H9 (cell line): ENCODE results near the gene FXN. TPM values are rescaled to one million over a fixed set of nuclear protein-coding genes. Genes with fewer than 3 reads are reported as not detected.

ENCODE experiments used
- DNase-seq: peaks from one replicate; pipeline ENCODE4 v3.0.0-alpha.2; 2017
- H2AFZ ChIP-seq: one replicate; pipeline ENCODE4 v1.6.1; 2013; ENCODE audit warnings: mild to moderate bottlenecking, low read length, control low read depth, moderate library complexity
- H2AK5ac ChIP-seq: 2 replicates; pipeline ENCODE4 v1.6.1; 2013; ENCODE audit warnings: low read length, control low read depth, mixed read lengths; ENCODE audit not compliant: insufficient read length
- H2BK120ac ChIP-seq: one replicate; pipeline ENCODE4 v1.6.1; 2013; ENCODE audit warnings: low read depth, mild to moderate bottlenecking, low read length, control low read depth, inconsistent platforms; ENCODE audit not compliant: poor library complexity, severe bottlenecking
- H2BK12ac ChIP-seq: 2 replicates; pipeline ENCODE4 v1.6.1; 2013; ENCODE audit warnings: low read length, control low read depth, mixed read lengths, low read depth; ENCODE audit not compliant: insufficient read length
- H2BK15ac ChIP-seq: 2 replicates; pipeline ENCODE4 v1.6.1; 2013; ENCODE audit warnings: low read depth, low read length, control low read depth
- H2BK20ac ChIP-seq: one replicate; pipeline ENCODE4 v1.6.1; 2013; ENCODE audit warnings: low read depth, mild to moderate bottlenecking, low read length, control low read depth, inconsistent platforms; ENCODE audit not compliant: poor library complexity, severe bottlenecking
- H2BK5ac ChIP-seq: 2 replicates; pipeline ENCODE4 v1.6.1; 2013; ENCODE audit warnings: low read length, control low read depth, mixed read lengths; ENCODE audit not compliant: insufficient read length
- H3K14ac ChIP-seq: 2 replicates; pipeline ENCODE4 v1.6.1; 2013; ENCODE audit warnings: low read length, control low read depth; ENCODE audit not compliant: insufficient read depth
- H3K18ac ChIP-seq: 2 replicates; pipeline ENCODE4 v1.6.1; 2013; ENCODE audit warnings: low read depth, mild to moderate bottlenecking, mixed read lengths, low read length, control low read depth; ENCODE audit not compliant: insufficient read length
- H3K23ac ChIP-seq: 2 replicates; pipeline ENCODE4 v1.6.1; 2013; ENCODE audit warnings: low read length, control low read depth, mixed read lengths, low read depth; ENCODE audit not compliant: insufficient read length
- H3K23me2 ChIP-seq: 2 replicates; pipeline ENCODE4 v1.6.1; 2013; ENCODE audit warnings: low read depth, mild to moderate bottlenecking, mixed read lengths, low read length, control low read depth; ENCODE audit not compliant: insufficient read length, poor library complexity, severe bottlenecking
- H3K27ac ChIP-seq: 2 replicates; pipeline ENCODE4 v1.5.1; 2013; ENCODE audit warnings: low read length, control low read depth, mixed read lengths, low read depth; ENCODE audit not compliant: insufficient read length
- H3K27me3 ChIP-seq: 2 replicates; pipeline ENCODE4 v1.6.1; 2013; ENCODE audit warnings: low read length, control low read depth, inconsistent platforms; ENCODE audit not compliant: insufficient read depth
- H3K4ac ChIP-seq: 2 replicates; pipeline ENCODE4 v1.6.1; 2013; ENCODE audit warnings: low read depth, mild to moderate bottlenecking, control low read depth, inconsistent platforms, low read length, moderate library complexity
- H3K4me1 ChIP-seq: 2 replicates; pipeline ENCODE4 v1.6.1; 2013; ENCODE audit warnings: low read length, control low read depth, inconsistent platforms; ENCODE audit not compliant: insufficient read depth
- H3K4me2 ChIP-seq: 2 replicates; pipeline ENCODE4 v1.6.1; 2013; ENCODE audit warnings: low read length, control low read depth, mixed read lengths; ENCODE audit not compliant: insufficient read length, insufficient read depth
- H3K56ac ChIP-seq: 2 replicates; pipeline ENCODE4 v1.6.1; 2013; ENCODE audit warnings: low read depth, mild to moderate bottlenecking, mixed read lengths, low read length, control low read depth; ENCODE audit not compliant: insufficient read length
- H3K79me1 ChIP-seq: 2 replicates; pipeline ENCODE4 v1.6.1; 2013; ENCODE audit warnings: low read depth, mild to moderate bottlenecking, moderate library complexity, low read length, control low read depth, inconsistent platforms; ENCODE audit not compliant: insufficient read depth, poor library complexity, severe bottlenecking
- H3K79me2 ChIP-seq: 2 replicates; pipeline ENCODE4 v1.6.1; 2013; ENCODE audit warnings: low read length, control low read depth, inconsistent platforms; ENCODE audit not compliant: insufficient read depth
- H3K9ac ChIP-seq: 2 replicates; pipeline ENCODE4 v1.6.1; 2013; ENCODE audit warnings: low read length, control low read depth, mixed read lengths; ENCODE audit not compliant: insufficient read length; ENCODE audit errors: extremely low read depth
- H3K9me3 ChIP-seq: one replicate; pipeline ENCODE4 v1.6.1; 2013; ENCODE audit warnings: low read depth, low read length, inconsistent platforms; ENCODE audit not compliant: control insufficient read depth
- H3T11ph ChIP-seq: one replicate; pipeline ENCODE4 v1.6.1; 2013; ENCODE audit warnings: mild to moderate bottlenecking, low read length, control low read depth, inconsistent platforms
- H4K20me1 ChIP-seq: one replicate; pipeline ENCODE4 v1.6.1; 2013; ENCODE audit not compliant: control insufficient read depth, insufficient read length, insufficient read depth
- H4K5ac ChIP-seq: 2 replicates; pipeline ENCODE4 v1.6.1; 2013; ENCODE audit warnings: low read depth, mild to moderate bottlenecking, mixed read lengths, low read length, control low read depth; ENCODE audit not compliant: insufficient read length
- H4K8ac ChIP-seq: replicated peaks from 2 replicates; pipeline ENCODE4 v1.6.1; 2013; ENCODE audit warnings: low read length, control low read depth, mixed read lengths, low read depth; ENCODE audit not compliant: insufficient read length
- H4K91ac ChIP-seq: 2 replicates; pipeline ENCODE4 v1.6.1; 2013; ENCODE audit warnings: low read depth, mild to moderate bottlenecking, moderate library complexity, mixed read lengths, low read length, control low read depth; ENCODE audit not compliant: insufficient read length
- H3K27ac Mint-ChIP-seq, 3 experiments: 2 replicates in 2 of 3; 3 replicates in 1 of 3; pipeline ENCODE4 v1.8.0; 2020 to 2021; ENCODE audit warnings: mixed read lengths in 3 of 3, mild to moderate bottlenecking in 1 of 3, moderate library complexity in 1 of 3
- H3K27me3 Mint-ChIP-seq: 2 replicates; pipeline ENCODE4 v1.8.0; 2021; ENCODE audit warnings: low read depth, mild to moderate bottlenecking, moderate library complexity, mixed read lengths
- H3K36me3 Mint-ChIP-seq, 3 experiments: 2 replicates in 2 of 3; 3 replicates in 1 of 3; pipeline ENCODE4 v1.8.0; 2020 to 2021; ENCODE audit warnings: low read depth in 3 of 3, mixed read lengths in 3 of 3; ENCODE audit not compliant: insufficient read depth in 1 of 3
- H3K4me1 Mint-ChIP-seq, 2 experiments: 2 replicates each; pipeline ENCODE4 v1.8.0; 2020; ENCODE audit warnings: mixed read lengths in 2 of 2
- H3K4me3 Mint-ChIP-seq, 2 experiments: 2 replicates in 1 of 2; 3 replicates in 1 of 2; pipeline ENCODE4 v1.8.0; 2020 to 2021; ENCODE audit warnings: mild to moderate bottlenecking in 2 of 2, mixed read lengths in 2 of 2, moderate library complexity in 1 of 2
- H3K9me3 Mint-ChIP-seq, 2 experiments: 2 replicates in 1 of 2; 3 replicates in 1 of 2; pipeline ENCODE4 v1.8.0; 2020; ENCODE audit warnings: mild to moderate bottlenecking in 2 of 2, mixed read lengths in 2 of 2, moderate library complexity in 1 of 2
- WGBS: extraction: QIAGEN DNeasy Blood & Tissue Kit; methylation state at CpG from one replicate; pipeline ENCODE4 v1.1.7; 2013; ENCODE audit warnings: missing lambda C conversion rate, low lambda C conversion rate, mixed read lengths; ENCODE audit not compliant: insufficient read length; ENCODE audit errors: extremely low coverage; 5-methylcytosine and 5-hydroxymethylcytosine counted together
- total RNA-seq: library from RNA; stranded (reverse); gene quantifications from 2 replicates; pipeline ENCODE4 v1.2.1, GENCODE V29; 2021
- TF ChIP-seq, protein P1 (sequence below): fragments of 200-600 bp; sonication (generic); conservative IDR thresholded peaks from 3 replicates; pipeline ENCODE4 v1.8.0; 2021; ENCODE audit warnings: antibody characterized with exemption, mild to moderate bottlenecking

Gene FXN
- total RNA-seq, 1 experiment from 2014 or later = 34.4 TPM

DNA sequence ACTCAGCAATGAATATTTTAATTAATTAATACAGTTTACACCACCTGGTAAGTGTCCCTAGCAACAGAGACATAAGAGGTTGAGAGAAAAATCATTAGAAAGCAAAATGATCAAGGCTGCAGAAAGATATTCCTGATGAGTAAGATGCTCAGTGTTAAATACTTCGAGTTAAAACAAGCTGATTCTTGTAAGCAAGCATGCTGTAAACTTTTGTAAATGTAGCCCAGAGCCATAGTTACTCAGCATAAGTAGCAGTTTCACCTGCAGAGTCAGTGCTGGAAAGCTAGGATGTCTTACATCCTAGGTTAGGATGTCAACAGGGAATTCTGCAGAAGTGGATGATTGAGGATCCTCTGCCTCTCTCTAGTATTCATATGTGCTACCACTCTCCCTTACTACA, 25.8 kb upstream of the FXN start:
- no peak overlapping the region for H3K14ac ChIP-seq
- H4K20me1 ChIP-seq = no peaks in the 10 kb centered on the region
- no peak overlapping the region for H3K4ac ChIP-seq
- no peaks in the 10 kb centered on the region for H3K23me2 ChIP-seq
- no peak overlapping the region for H2AFZ ChIP-seq
- no peaks in the 10 kb centered on the region; the same call in 1 of the 2 replicates for H3K27me3 Mint-ChIP-seq
- H3K4me2 ChIP-seq = no peak overlapping the region
- no peak overlapping the region for H2AK5ac ChIP-seq
- H2BK20ac ChIP-seq = no peak overlapping the region
- no peak overlapping the region for H4K5ac ChIP-seq
- H3K9ac ChIP-seq = no peak overlapping the region
- no peaks in the 10 kb centered on the region for H3K9me3 ChIP-seq
- H2BK5ac ChIP-seq = no peak overlapping the region
- H3K4me3 Mint-ChIP-seq = no peak overlapping the region
- H2BK12ac ChIP-seq = no peak overlapping the region
- no peak for DNase-seq
- no peak overlapping the region for H2BK15ac ChIP-seq
- H3T11ph ChIP-seq = no peak overlapping the region
- H3K4me1 ChIP-seq = no peaks in the 10 kb centered on the region; the same call in 1 of the 2 replicates
- no peak overlapping the region for H4K8ac ChIP-seq
- H3K18ac ChIP-seq = no peak overlapping the region
- peaks cover 3 to 13% of the 10 kb centered on the region in 2 experiments for H3K9me3 Mint-ChIP-seq
- H2BK120ac ChIP-seq = no peak overlapping the region
- no peak overlapping the region for H4K91ac ChIP-seq
- no peak overlapping the region for H3K23ac ChIP-seq
- no peak overlapping the region for H3K56ac ChIP-seq
- H3K4me1 Mint-ChIP-seq = peaks cover 0 to 13% of the 10 kb centered on the region in 2 experiments; a peak in 3 of 4 replicates
- H3K27ac Mint-ChIP-seq = no peak overlapping the region
- TF ChIP-seq, protein P1, sequence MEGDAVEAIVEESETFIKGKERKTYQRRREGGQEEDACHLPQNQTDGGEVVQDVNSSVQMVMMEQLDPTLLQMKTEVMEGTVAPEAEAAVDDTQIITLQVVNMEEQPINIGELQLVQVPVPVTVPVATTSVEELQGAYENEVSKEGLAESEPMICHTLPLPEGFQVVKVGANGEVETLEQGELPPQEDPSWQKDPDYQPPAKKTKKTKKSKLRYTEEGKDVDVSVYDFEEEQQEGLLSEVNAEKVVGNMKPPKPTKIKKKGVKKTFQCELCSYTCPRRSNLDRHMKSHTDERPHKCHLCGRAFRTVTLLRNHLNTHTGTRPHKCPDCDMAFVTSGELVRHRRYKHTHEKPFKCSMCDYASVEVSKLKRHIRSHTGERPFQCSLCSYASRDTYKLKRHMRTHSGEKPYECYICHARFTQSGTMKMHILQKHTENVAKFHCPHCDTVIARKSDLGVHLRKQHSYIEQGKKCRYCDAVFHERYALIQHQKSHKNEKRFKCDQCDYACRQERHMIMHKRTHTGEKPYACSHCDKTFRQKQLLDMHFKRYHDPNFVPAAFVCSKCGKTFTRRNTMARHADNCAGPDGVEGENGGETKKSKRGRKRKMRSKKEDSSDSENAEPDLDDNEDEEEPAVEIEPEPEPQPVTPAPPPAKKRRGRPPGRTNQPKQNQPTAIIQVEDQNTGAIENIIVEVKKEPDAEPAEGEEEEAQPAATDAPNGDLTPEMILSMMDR = no peak
- no peaks in the 10 kb centered on the region for H3K79me2 ChIP-seq
- H3K27ac ChIP-seq = no peak overlapping the region
- WGBS = no CpG with 5 or more reads among the region's 1 CpG
- no peaks in the 10 kb centered on the region for H3K27me3 ChIP-seq
- peaks cover 0 to 18% (median 3%) of the 10 kb centered on the region in 3 experiments; a peak in 3 of 7 replicates for H3K36me3 Mint-ChIP-seq
- no peaks in the 10 kb centered on the region for H3K79me1 ChIP-seq
